ENCODE data around the gene GNB3. TPM values are rescaled to one million over a fixed set of nuclear protein-coding genes. Genes with fewer than 3 reads are reported as not detected.
"Not testable (repeated sequence)": the region's sequence is repeated elsewhere in the genome, so short reads cannot be mapped to it uniquely, and the experiment has no call there.

The GNB3 gene
- polyA plus RNA-seq, 2 of the 4 experiments (the other 2 are of a cell fraction) = 0.94 to 2.7 TPM

DNA sequence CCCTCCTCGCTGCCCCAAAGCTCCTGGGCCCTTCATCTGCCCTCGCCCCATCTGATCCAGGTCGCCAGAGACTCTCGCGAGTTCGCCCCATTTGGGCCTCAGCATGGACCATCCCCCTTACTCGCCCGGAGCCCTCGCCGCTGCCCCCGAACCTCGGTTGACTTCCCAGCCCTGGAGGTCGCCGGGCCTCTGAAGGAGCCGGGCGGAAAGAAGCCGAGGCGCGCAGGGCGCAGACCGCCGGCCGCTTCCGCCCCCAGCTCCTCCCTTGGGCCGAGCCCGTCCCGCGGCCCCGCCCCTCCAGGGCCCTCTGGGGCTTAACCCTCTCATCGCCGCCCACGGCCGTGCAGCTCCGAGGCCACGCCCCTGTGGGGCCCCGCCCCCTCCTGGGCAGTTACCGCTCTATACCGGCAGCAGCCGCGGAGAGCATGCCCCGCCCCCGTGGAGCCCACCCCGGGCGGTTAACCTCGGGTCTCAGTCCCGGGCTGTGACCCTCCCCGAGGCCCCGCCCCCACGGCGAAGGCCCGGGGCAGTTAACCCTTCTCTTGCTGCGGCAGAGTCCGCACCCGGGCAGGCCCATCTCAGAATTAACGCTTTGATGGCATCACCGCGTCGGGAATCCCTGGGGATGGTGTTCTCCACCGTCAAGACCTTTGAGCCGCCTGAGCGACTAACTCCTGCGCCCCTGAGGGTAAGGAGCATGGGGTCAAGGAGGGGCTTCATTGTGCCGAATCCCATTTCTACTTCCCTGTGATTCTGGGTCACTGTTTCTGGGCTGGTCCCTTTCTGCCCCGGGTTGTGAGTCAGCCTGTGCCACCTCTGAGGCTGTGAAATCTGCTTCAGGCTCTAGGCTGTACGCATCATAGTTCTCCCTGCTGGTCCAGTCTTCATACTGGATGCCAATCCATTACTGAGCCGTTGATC lies 32.6 kb downstream of the GNB3 start, which contains the start of gene SPSB2 (continued):
- TF ChIP-seq RNF2 (IDR thresholded peaks at IDR 0.05; ENCODE audit: borderline replicate concordance, low read depth) (no peak), ZNF302 (CRISPR knock-in tag; IDR thresholded peaks at IDR 0.05) (no peak), EHF (CRISPR knock-in tag; IDR thresholded peaks at IDR 0.05) (no peak), HOXA7 (CRISPR knock-in tag; IDR thresholded peaks at IDR 0.05) (no peak), RFX5 (IDR thresholded peaks at IDR 0.05) (no peak)

DNA sequence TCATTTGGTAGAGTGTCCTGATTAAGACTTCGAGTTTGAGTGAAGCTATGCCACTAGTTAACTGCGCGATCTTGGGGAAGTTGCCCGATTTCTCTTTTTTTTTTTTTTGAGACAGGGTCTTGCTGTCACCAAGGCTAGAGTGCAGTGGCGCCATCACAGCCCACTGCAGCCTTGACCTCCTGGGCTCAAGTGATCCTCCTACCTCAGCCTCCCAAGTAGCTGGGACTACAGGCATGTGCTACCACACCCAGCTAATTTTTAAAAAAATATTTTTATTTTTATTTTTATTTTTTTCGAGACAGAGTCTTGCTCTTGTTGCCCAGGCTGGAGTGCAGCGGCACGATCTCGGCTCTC lies 33.3 kb downstream of the GNB3 start:
- ChIA-PET POLR2A (interaction anchor here (6.0 kb wide), 1 partner anchor 18 kb away, joined by 105 read pairs; no protein-coding TSS in a partner anchor), CTCF (interaction anchor here (1.0 to 17.9 kb wide), 7 partner anchors 10 to 88 kb away, joined by 3 to 399 read pairs (median 51); partner anchors contain the start of genes ATN1, CDCA3, ENO2 and LRRC23)
- ATAC-seq; DNase-seq (ENCODE audit: low read depth in 1 of 2, low spot score in 1 of 2); FAIRE-seq; H3K9me3 ChIP-seq: not testable (repeated sequence)
- peak overlapping the region; percentile 93 to 94 for H3K27ac ChIP-seq
- H3K4me1 ChIP-seq = peaks cover 41% of the 10 kb centered on the region
- peak overlapping the region; percentile 100 for H3K4me2 ChIP-seq
- H3K4me3 ChIP-seq = peak overlapping the region; percentile 77
- WGBS (ENCODE audit: missing lambda C conversion rate) = 13% methylated on average over 9 of the region's 9 CpGs

- H3K27ac ChIP-seq = peak overlapping the region; percentile 87 to 94
- DNase-seq (ENCODE audit: low read depth in 1 of 2, low spot score in 1 of 2); H3K4me3 ChIP-seq; H3K9me3 ChIP-seq; ATAC-seq; FAIRE-seq: not testable (repeated sequence)
- ChIA-PET POLR2A (interaction anchor here (1.2 to 2.4 kb wide), 2 partner anchors 12 kb away, joined by 8 read pairs; partner anchors contain the start of gene TPI1), CTCF (interaction anchor here (0.6 to 17.9 kb wide), 5 partner anchors 9 to 440 kb away, joined by 3 to 399 read pairs (median 4); partner anchors contain the start of gene SPSB2)
- peak overlapping the region; percentile 81; the same call in 2 of the 3 replicates for H3K4me2 ChIP-seq
- peaks cover 34% of the 10 kb centered on the region for H3K4me1 ChIP-seq
- 94% methylated on average over 11 of the region's 11 CpGs for WGBS (ENCODE audit: missing lambda C conversion rate)
Measured at GRCh38 chr12:6879824-6880223, 39.1 kb downstream of the GNB3 start.

DNA sequence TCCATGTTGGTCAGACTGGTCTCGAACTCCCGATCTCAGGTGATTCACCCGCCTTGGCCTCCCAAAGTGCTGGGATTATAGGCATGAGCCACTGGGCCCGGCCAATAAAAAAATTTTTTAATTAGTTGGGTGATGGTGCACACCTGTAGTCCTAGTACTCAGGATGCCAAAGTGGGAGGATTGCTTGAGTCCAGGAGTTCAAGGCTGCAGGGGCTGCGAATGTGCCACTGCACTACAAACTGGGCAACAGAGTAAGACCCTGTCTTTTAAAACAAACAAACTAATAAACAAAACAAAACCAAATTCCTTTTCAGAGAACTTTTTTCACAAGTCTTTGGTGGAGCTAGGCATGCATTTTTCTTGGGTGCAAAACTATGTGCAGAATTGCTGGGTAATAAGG lies 42.5 kb downstream of the GNB3 start:
- ATAC-seq = no peak
- H3K4me1 ChIP-seq = peaks cover 60% of the 10 kb centered on the region
- CTCF ChIA-PET = interaction anchor here (0.7 to 17.9 kb wide), 4 partner anchors 8 to 41 kb away, joined by 3 to 399 read pairs (median 70); partner anchors contain the start of gene SPSB2

GRCh38 chr12:6883683-6884082 lies 43.0 kb downstream of the GNB3 start:
- no peak for DNase-seq (ENCODE audit: low read depth in 1 of 2, low spot score in 1 of 2)
- Histone ChIP-seq H3K27ac (peak overlapping the region; percentile 84 to 91; a peak in 3 of 6 replicates), H3K4me3 (no peak overlapping the region), H3K4me1 (peaks cover 64% of the 10 kb centered on the region), H3K4me2 (no peak overlapping the region), H3K9me3 (no peaks in the 10 kb centered on the region)
- ATAC-seq = no peak
- ChIA-PET CTCF (interaction anchor here (1.1 to 17.9 kb wide), 3 partner anchors 7 to 13 kb away, joined by 4 to 399 read pairs (median 136); partner anchors contain the start of gene SPSB2), POLR2A (no interaction called here)
- WGBS (ENCODE audit: missing lambda C conversion rate) = 96% methylated on average over 11 of the region's 11 CpGs
- FAIRE-seq = no peak
- TF ChIP-seq CHD4 (IDR thresholded peaks at IDR 0.05; ENCODE audit: borderline replicate concordance) (no peak), KDM1A (IDR thresholded peaks at IDR 0.05; ENCODE audit: low read depth) (no peak), FOXS1 (CRISPR knock-in tag; IDR thresholded peaks at IDR 0.05) (no peak), TP53 (CRISPR knock-in tag; IDR thresholded peaks at IDR 0.05) (no peak), CBX2 (IDR thresholded peaks at IDR 0.05; ENCODE audit: borderline replicate concordance, low read depth) (no peak), NFE2L2 (conservative IDR thresholded peaks at IDR 0.05; ENCODE audit: low read length) (no peak), ELK1 (IDR thresholded peaks at IDR 0.05; ENCODE audit: low read depth, low read length) (no peak), USF2 (IDR thresholded peaks at IDR 0.05) (no peak), MAFK (IDR thresholded peaks at IDR 0.05; ENCODE audit: partially characterized antibody) (no peak), PHF8 (IDR thresholded peaks at IDR 0.05; ENCODE audit: borderline replicate concordance, low read depth) (no peak)
- TF ChIP-seq, protein P1, sequence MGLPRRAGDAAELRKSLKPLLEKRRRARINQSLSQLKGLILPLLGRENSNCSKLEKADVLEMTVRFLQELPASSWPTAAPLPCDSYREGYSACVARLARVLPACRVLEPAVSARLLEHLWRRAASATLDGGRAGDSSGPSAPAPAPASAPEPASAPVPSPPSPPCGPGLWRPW (IDR thresholded peaks at IDR 0.05) = no peak

More for the DNA sequence above, 42.5 kb downstream of the GNB3 start:
- no peak overlapping the region for H3K4me2 ChIP-seq
- POLR2A ChIA-PET = interaction anchor here (1.8 kb wide), 1 partner anchor 11 kb away, joined by 15 read pairs; the partner anchor contains the start of gene SPSB2
- no peaks in the 10 kb centered on the region for H3K9me3 ChIP-seq
- 98% methylated on average over 5 of the region's 5 CpGs for WGBS (ENCODE audit: missing lambda C conversion rate)
- H3K27ac ChIP-seq = peak overlapping the region in 1 of 2 experiments; percentile 16; a peak in 1 of 6 replicates
- DNase-seq (ENCODE audit: low read depth in 1 of 2, low spot score in 1 of 2) (no peak), FAIRE-seq (no peak)
- TF ChIP-seq HOXB13 (CRISPR knock-in tag; IDR thresholded peaks at IDR 0.05; ENCODE audit: low read depth) (no peak), CEBPB (IDR thresholded peaks at IDR 0.05) (no peak), SREBF2 (IDR thresholded peaks at IDR 0.05) (no peak), USF2 (IDR thresholded peaks at IDR 0.05) (no peak), CBX2 (IDR thresholded peaks at IDR 0.05; ENCODE audit: borderline replicate concordance, low read depth) (no peak)
- TF ChIP-seq, protein P2, sequence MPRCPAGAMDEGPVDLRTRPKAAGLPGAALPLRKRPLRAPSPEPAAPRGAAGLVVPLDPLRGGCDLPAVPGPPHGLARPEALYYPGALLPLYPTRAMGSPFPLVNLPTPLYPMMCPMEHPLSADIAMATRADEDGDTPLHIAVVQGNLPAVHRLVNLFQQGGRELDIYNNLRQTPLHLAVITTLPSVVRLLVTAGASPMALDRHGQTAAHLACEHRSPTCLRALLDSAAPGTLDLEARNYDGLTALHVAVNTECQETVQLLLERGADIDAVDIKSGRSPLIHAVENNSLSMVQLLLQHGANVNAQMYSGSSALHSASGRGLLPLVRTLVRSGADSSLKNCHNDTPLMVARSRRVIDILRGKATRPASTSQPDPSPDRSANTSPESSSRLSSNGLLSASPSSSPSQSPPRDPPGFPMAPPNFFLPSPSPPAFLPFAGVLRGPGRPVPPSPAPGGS (IDR thresholded peaks at IDR 0.05) = no peak
- H3K4me3 ChIP-seq = no peak overlapping the region
